Prostate gland (tissue), 2 donors: ENCODE measurements around the gene ARHGAP45. TPM values are rescaled to one million over a fixed set of nuclear protein-coding genes. Genes with fewer than 3 reads are reported as not detected.

ENCODE experiments used
- DNase-seq: peaks from one replicate; pipeline ENCODE4 v3.0.0-alpha.2; 2019; ENCODE audit warnings: low spot score
- H3K27ac ChIP-seq, 2 donors: fragments of 200-600 bp; sonication (generic); 2 replicates each; pipeline ENCODE4 v1.5.1; 2017 to 2019
- H3K27me3 ChIP-seq: fragments of 200-600 bp; sonication (generic); replicated peaks from 2 replicates; pipeline ENCODE4 v1.5.1; 2019; ENCODE audit not compliant: insufficient read depth
- H3K36me3 ChIP-seq, 2 donors: fragments of 200-600 bp; sonication (generic); 1 replicate in 1 of 2; 2 replicates in 1 of 2; pipeline versions ENCODE4 v1.5.1 to v1.8.1; 2017 to 2019
- H3K4me1 ChIP-seq: fragments of 200-600 bp; sonication (generic); replicated peaks from 2 replicates; pipeline ENCODE4 v1.5.1; 2019
- H3K4me3 ChIP-seq, 2 donors: fragments of 200-600 bp; sonication (generic); 2 replicates each; pipeline ENCODE4 v1.5.1; 2017 to 2019
- H3K9me3 ChIP-seq: fragments of 200-600 bp; sonication (generic); 2 replicates; pipeline ENCODE4 v1.5.1; 2017
- CTCF ChIP-seq, 4 experiments: fragments of 200-600 bp in 2 of 4; fragments of 450-650 bp in 2 of 4; sonication (generic) in 2 of 4; IDR thresholded peaks; 1 replicate in 3 of 4; 2 replicates in 1 of 4; pipeline ENCODE4 v1.5.1; 2016 to 2019; ENCODE audit warnings: antibody characterized with exemption in 4 of 4, mild to moderate bottlenecking in 2 of 4, moderate library complexity in 2 of 4
- POLR2A ChIP-seq: fragments of 450-650 bp; IDR thresholded peaks from one replicate; pipeline ENCODE4 v1.6.1; 2016; ENCODE audit warnings: antibody characterized with exemption, mild to moderate bottlenecking
- POLR2AphosphoS5 ChIP-seq: sonication (generic); formaldehyde crosslinking; IDR thresholded peaks from one replicate; pipeline ENCODE4 v1.6.1; 2017; ENCODE audit warnings: antibody characterized with exemption
- WGBS: methylation state at CpG from one replicate; pipeline ENCODE4 v1.1.5; 2018; 5-methylcytosine and 5-hydroxymethylcytosine counted together
- intact Hi-C: fragments of 100-400 bp; cut with DNase I; formaldehyde crosslinking; loops from one replicate; pipeline ENCODE4 v1.14.2; 2022
- total RNA-seq, 2 donors: library from RNA; depleted of rRNA; stranded (reverse); fragments of >200 nt; gene quantifications; one replicate each; pipeline ENCODE4 v1.1.0, GENCODE V29; 2016

Gene ARHGAP45
- total RNA-seq, 2 donors from 2014 or later = 8.9 to 26.2 TPM

- H3K9me3 ChIP-seq = peaks cover 6% of the 10 kb centered on the region
- no peaks in the 10 kb centered on the region for H3K4me1 ChIP-seq
- intact Hi-C loops = no loop called here
- no peak overlapping the region for H3K4me3 ChIP-seq
- H3K27me3 ChIP-seq = no peaks in the 10 kb centered on the region
- TF ChIP-seq POLR2AphosphoS5 (no peak), POLR2A (no peak), CTCF (IDR thresholded peaks at IDR 0.05) (no peak)
- no peak for DNase-seq
- no peak overlapping the region for H3K27ac ChIP-seq
- H3K36me3 ChIP-seq = no peaks in the 10 kb centered on the region
- WGBS = 63% methylated on average over 4 of the region's 5 CpGs
Measured at GRCh38 chr19:1052349-1052975, 14.5 kb upstream of the ARHGAP45 start.

- DNase-seq = no peak
- TF ChIP-seq POLR2AphosphoS5 (no peak), CTCF (IDR thresholded peaks at IDR 0.05) (no peak), POLR2A (no peak)
- Histone ChIP-seq H3K27ac (no peak overlapping the region), H3K36me3 (no peaks in the 10 kb centered on the region), H3K27me3 (no peaks in the 10 kb centered on the region), H3K4me1 (no peaks in the 10 kb centered on the region), H3K4me3 (no peak overlapping the region), H3K9me3 (peaks cover 6% of the 10 kb centered on the region)
- WGBS = 90% methylated on average over 31 of the region's 31 CpGs
- intact Hi-C loops = no loop called here
Measured at GRCh38 chr19:1053176-1054101, 13.5 kb upstream of the ARHGAP45 start.

- H3K4me3 ChIP-seq = no peak overlapping the region
- WGBS = 96% methylated on average over 26 of the region's 28 CpGs
- H3K9me3 ChIP-seq = peaks cover 6% of the 10 kb centered on the region
- TF ChIP-seq POLR2A (no peak), POLR2AphosphoS5 (no peak), CTCF (IDR thresholded peaks at IDR 0.05) (no peak)
- intact Hi-C loops = no loop called here
- no peaks in the 10 kb centered on the region for H3K36me3 ChIP-seq
- no peak for DNase-seq
- H3K27ac ChIP-seq = no peak overlapping the region
- H3K4me1 ChIP-seq = no peaks in the 10 kb centered on the region
- H3K27me3 ChIP-seq = no peaks in the 10 kb centered on the region
Measured at GRCh38 chr19:1054102-1055027, 12.6 kb upstream of the ARHGAP45 start.

GRCh38 chr19:1055028-1055425, 11.9 kb upstream of the ARHGAP45 start:
- Histone ChIP-seq H3K9me3 (peaks cover 6% of the 10 kb centered on the region), H3K4me3 (no peak overlapping the region), H3K27ac (no peak overlapping the region), H3K36me3 (no peaks in the 10 kb centered on the region), H3K4me1 (no peaks in the 10 kb centered on the region), H3K27me3 (no peaks in the 10 kb centered on the region)
- 97% methylated on average over 14 of the region's 14 CpGs for WGBS
- intact Hi-C loops = no loop called here
- DNase-seq = no peak
- TF ChIP-seq POLR2AphosphoS5 (no peak), POLR2A (no peak), CTCF (IDR thresholded peaks at IDR 0.05) (no peak)
